Activated B cell treated with CpG ODN at 0.5 μM for 24 hours (primary cell): ENCODE data around the gene ZNF593. TPM values are rescaled to one million over a fixed set of nuclear protein-coding genes. Genes with fewer than 3 reads are reported as not detected.

Source experiments
- ATAC-seq: fragments of 200-7000 bp; cut with Tn5 transposase; one replicate; pipeline ENCODE4 v1.10.0; 2021; ENCODE audit warnings: low read depth, mild to moderate bottlenecking, moderate library complexity
- CTCF ChIA-PET: fragments of 350-600 bp; sonication (Branson Sonifier 250); formaldehyde crosslinking; loops from one replicate; lab custom pipeline; 2021; ENCODE audit warnings: antibody characterized with exemption; lab: Charles Lee
- POLR2A ChIA-PET: fragments of 350-600 bp; sonication (Branson Sonifier 250); formaldehyde crosslinking; loops from one replicate; lab custom pipeline; 2021; ENCODE audit warnings: antibody characterized with exemption; lab: Charles Lee
- DNase-seq: peaks from one replicate; pipeline ENCODE4 v3.0.0; 2022
- H3K27ac Mint-ChIP-seq: one replicate; pipeline ENCODE4 v1.8.0; 2020; ENCODE audit warnings: mixed read lengths
- H3K27me3 Mint-ChIP-seq: one replicate; pipeline ENCODE4 v1.8.0; 2021; ENCODE audit warnings: mixed read lengths
- H3K36me3 Mint-ChIP-seq: one replicate; pipeline ENCODE4 v1.8.0; 2021; ENCODE audit warnings: low read depth, mixed read lengths
- H3K4me1 Mint-ChIP-seq: one replicate; pipeline ENCODE4 v1.8.0; 2021; ENCODE audit warnings: mixed read lengths
- H3K4me3 Mint-ChIP-seq: one replicate; pipeline ENCODE4 v1.8.0; 2020; ENCODE audit warnings: mild to moderate bottlenecking, mixed read lengths
- H3K9me3 Mint-ChIP-seq: one replicate; pipeline ENCODE4 v1.8.0; 2020; ENCODE audit warnings: mixed read lengths
- intact Hi-C: fragments of 100-400 bp; cut with micrococcal nuclease; formaldehyde crosslinking; loops from one replicate; pipeline ENCODE4 v1.15.1; 2024
- total RNA-seq: library from RNA; stranded (reverse); gene quantifications from 2 replicates; pipeline ENCODE4 v1.2.3, GENCODE V29; 2022
- TF ChIP-seq, protein P1 (sequence below): fragments of 200-600 bp; IDR thresholded peaks from one replicate; pipeline ENCODE4 v1.8.0; 2022; ENCODE audit warnings: antibody characterized with exemption, mild to moderate bottlenecking

Gene ZNF593
- total RNA-seq, 1 donor from 2014 or later: 36.0 TPM

DNA sequence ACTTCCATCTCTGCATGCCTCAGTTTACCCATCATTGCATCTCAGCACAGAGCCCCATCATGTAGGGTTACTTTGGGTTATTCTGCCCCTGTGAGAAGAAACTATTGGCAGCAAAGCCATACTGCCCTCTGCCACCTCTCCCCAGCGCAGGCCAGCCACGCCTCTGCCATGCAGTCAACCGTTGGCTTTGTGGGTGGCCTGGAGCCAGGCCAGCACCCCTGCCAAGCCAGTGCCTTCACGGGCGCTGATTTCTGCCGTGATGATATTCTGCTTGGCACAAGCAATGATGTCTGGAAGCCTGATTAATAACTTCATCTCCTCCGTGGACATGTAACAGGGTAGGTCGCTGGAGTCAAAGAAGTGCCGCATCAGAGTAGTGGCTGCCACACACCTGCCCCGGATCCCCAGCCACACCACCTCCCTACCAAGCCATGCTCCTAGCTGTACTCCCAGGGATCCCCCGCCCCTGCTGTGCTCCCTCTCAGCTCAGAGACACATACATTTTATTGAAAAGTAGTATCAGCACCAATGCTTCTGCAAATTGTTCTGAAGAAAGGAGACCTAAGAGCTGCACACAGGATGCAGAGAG, 49.3 kb downstream of the ZNF593 start:
- CTCF ChIA-PET: no interaction called here
- no peaks in the 10 kb centered on the region for H3K36me3 Mint-ChIP-seq
- TF ChIP-seq, protein P1, sequence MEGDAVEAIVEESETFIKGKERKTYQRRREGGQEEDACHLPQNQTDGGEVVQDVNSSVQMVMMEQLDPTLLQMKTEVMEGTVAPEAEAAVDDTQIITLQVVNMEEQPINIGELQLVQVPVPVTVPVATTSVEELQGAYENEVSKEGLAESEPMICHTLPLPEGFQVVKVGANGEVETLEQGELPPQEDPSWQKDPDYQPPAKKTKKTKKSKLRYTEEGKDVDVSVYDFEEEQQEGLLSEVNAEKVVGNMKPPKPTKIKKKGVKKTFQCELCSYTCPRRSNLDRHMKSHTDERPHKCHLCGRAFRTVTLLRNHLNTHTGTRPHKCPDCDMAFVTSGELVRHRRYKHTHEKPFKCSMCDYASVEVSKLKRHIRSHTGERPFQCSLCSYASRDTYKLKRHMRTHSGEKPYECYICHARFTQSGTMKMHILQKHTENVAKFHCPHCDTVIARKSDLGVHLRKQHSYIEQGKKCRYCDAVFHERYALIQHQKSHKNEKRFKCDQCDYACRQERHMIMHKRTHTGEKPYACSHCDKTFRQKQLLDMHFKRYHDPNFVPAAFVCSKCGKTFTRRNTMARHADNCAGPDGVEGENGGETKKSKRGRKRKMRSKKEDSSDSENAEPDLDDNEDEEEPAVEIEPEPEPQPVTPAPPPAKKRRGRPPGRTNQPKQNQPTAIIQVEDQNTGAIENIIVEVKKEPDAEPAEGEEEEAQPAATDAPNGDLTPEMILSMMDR: no peak
- intact Hi-C loops: no loop called here
- peaks cover 2% of the 10 kb centered on the region for H3K27me3 Mint-ChIP-seq
- H3K27ac Mint-ChIP-seq: no peak overlapping the region
- POLR2A ChIA-PET: no interaction called here
- no peak overlapping the region for H3K4me3 Mint-ChIP-seq
- DNase-seq: no peak
- no peaks in the 10 kb centered on the region for H3K4me1 Mint-ChIP-seq
- no peak for ATAC-seq
- H3K9me3 Mint-ChIP-seq: no peaks in the 10 kb centered on the region

Other genes with a start within 250 kb of the ZNF593 start
- gene PAFAH2, start 171.8 kb upstream of the ZNF593 start, total RNA-seq: 5.4 and 9.2 TPM in 2 replicates
- gene EXTL1, start 148.1 kb upstream of the ZNF593 start, total RNA-seq: not detected in 2 replicates
- gene SLC30A2, start 123.8 kb upstream of the ZNF593 start, total RNA-seq: not detected in 2 replicates
- gene TRIM63, start 102.3 kb upstream of the ZNF593 start, total RNA-seq: not detected in 2 replicates
- gene PDIK1L, start 58.1 kb upstream of the ZNF593 start, total RNA-seq: 9.4 and 10.5 TPM in 2 replicates
- gene FAM110D, start 10.8 kb upstream of the ZNF593 start, total RNA-seq: not detected in 2 replicates
- not detected in 2 replicates for gene C1orf232, start 945 bp upstream of the ZNF593 start, total RNA-seq
- gene ZNF593OS, start 1.9 kb downstream of the ZNF593 start, total RNA-seq: not detected in 2 replicates
- gene CNKSR1, start 7.6 kb downstream of the ZNF593 start, total RNA-seq: 2.7 and 4.8 TPM in 2 replicates
- not detected in 2 replicates for gene CATSPER4, start 20.7 kb downstream of the ZNF593 start, total RNA-seq
- gene CEP85, start 64.3 kb downstream of the ZNF593 start, total RNA-seq: 13.8 and 16.4 TPM in 2 replicates
- 265 and 285 TPM in 2 replicates for gene SH3BGRL3, start 110.2 kb downstream of the ZNF593 start, total RNA-seq
- 35.5 and 36.9 TPM in 2 replicates for gene UBXN11, start 136.7 kb downstream of the ZNF593 start, total RNA-seq
- 449 and 499 TPM in 2 replicates for gene CD52, start 148.1 kb downstream of the ZNF593 start, total RNA-seq
- 0.27 and 0.86 TPM in 2 replicates for gene CRYBG2, start 184.2 kb downstream of the ZNF593 start, total RNA-seq
- gene ZNF683, start 202.8 kb downstream of the ZNF593 start, total RNA-seq: not detected in 2 replicates
- gene LIN28A, start 240.9 kb downstream of the ZNF593 start, total RNA-seq: not detected in 2 replicates